ENCODE results near the gene USP11. TPM values are rescaled to one million over a fixed set of nuclear protein-coding genes. Genes with fewer than 3 reads are reported as not detected.

Gene USP11
- total RNA-seq, 1 experiment from 2014 or later = 153 TPM

DNA sequence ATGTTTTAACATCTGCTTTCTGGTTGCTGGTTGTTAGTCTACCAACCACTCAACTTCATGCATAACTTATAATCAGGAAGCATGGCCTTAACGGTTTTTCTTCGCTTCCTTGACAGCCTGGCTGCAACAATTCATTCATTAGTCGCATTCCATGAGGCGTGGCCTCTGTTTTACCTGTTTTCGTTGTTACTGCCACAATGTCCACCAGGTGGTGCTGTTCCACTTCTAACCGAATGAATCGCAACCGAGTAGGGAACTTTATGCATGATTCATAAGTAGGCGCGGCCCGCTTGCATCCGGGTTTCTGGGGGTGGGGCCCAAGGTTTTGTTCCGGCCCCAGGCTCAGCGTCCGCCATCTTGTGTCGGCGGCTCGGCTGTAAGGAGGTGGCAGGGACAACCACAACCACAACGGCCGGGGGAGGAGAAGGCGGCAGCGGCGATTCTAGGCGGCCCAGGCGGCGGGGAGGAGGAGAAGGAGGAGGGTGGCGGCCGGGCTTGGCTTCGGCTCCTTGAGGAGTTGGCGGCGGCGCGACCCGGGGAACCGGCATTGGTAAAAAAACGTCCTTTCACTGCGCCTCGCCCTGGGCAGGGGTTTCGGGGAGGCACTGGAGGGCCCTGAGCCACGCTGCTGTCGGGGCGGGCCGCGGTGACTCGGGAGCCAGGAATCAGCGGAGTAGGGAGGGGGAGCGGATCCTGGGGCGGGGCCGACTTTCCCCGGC is 39.2 kb upstream of the USP11 start, which contains the start of gene UBA1:
UBA1 (plus strand) TSS at position 355 of the 719 bp plus-strand sequence. CDS start 4,974 bp downstream, outside the sequence.
- peaks cover 38% of the 10 kb centered on the region; the same call in 1 of the 2 replicates for H3K79me2 ChIP-seq (ENCODE audit: insufficient read depth, low read length)
- H3K36me3 Mint-ChIP-seq (ENCODE audit: insufficient read depth in 1 of 3, low read depth in 3 of 3) = peaks cover 41 to 43% (median 42%) of the 10 kb centered on the region in 3 experiments

More for the DNA sequence above, 39.2 kb upstream of the USP11 start, which contains the start of gene UBA1:
- no CpG with 5 or more reads among the region's 50 CpGs for WGBS (ENCODE audit: extremely low coverage, insufficient read length, low lambda C conversion rate)
- H3K9ac ChIP-seq (ENCODE audit: extremely low read depth, insufficient read length, low read length) = peak within 1 kb of the TSS; percentile 84
- no peak within 1 kb of the TSS for H2AFZ ChIP-seq (ENCODE audit: low read length)
- H3K23me2 ChIP-seq (ENCODE audit: insufficient read length, low read depth, low read length, poor library complexity, severe bottlenecking) = peaks cover 15% of the 10 kb centered on the region
- Mint-ChIP-seq H3K4me3 (peak within 1 kb of the TSS; percentile 96 to 97), H3K27ac (peak within 1 kb of the TSS; percentile 99 to 100 (median 99)), H3K4me1 (peaks cover 46 to 50% of the 10 kb centered on the region in 2 experiments), H3K27me3 (ENCODE audit: low read depth) (no peaks in the 10 kb centered on the region; the same call in 1 of the 2 replicates), H3K9me3 (peaks cover 2 to 18% of the 10 kb centered on the region in 2 experiments; a peak in 4 of 5 replicates)
- H2BK20ac ChIP-seq (ENCODE audit: low read depth, low read length, poor library complexity, severe bottlenecking) = no peak within 1 kb of the TSS
- peak within 1 kb of the TSS; percentile 92 for H3K18ac ChIP-seq (ENCODE audit: insufficient read length, low read depth, low read length)
- no peaks in the 10 kb centered on the region for H4K20me1 ChIP-seq (ENCODE audit: control insufficient read depth, insufficient read depth, insufficient read length)
- H3K4ac ChIP-seq (ENCODE audit: low read depth, low read length) = no peak within 1 kb of the TSS
- peaks cover 12% of the 10 kb centered on the region for H3K79me1 ChIP-seq (ENCODE audit: insufficient read depth, low read depth, low read length, poor library complexity, severe bottlenecking)
- TF ChIP-seq CTCF (conservative IDR thresholded peaks at IDR 0.05) = peak; percentile 89
- H3K4me2 ChIP-seq (ENCODE audit: insufficient read depth, insufficient read length, low read length) = peak within 1 kb of the TSS; percentile 89
- no peak within 1 kb of the TSS for H3K56ac ChIP-seq (ENCODE audit: insufficient read length, low read depth, low read length)
- peak within 1 kb of the TSS; percentile 23 for H2BK5ac ChIP-seq (ENCODE audit: insufficient read length, low read length)
- H2BK120ac ChIP-seq (ENCODE audit: low read depth, low read length, poor library complexity, severe bottlenecking) = no peak within 1 kb of the TSS
- no peak within 1 kb of the TSS for H2BK12ac ChIP-seq (ENCODE audit: insufficient read length, low read depth, low read length)
- H3K27me3 ChIP-seq (ENCODE audit: insufficient read depth, low read length) = no peaks in the 10 kb centered on the region
- H3K23ac ChIP-seq (ENCODE audit: insufficient read length, low read depth, low read length) = no peak within 1 kb of the TSS
- H4K5ac ChIP-seq (ENCODE audit: insufficient read length, low read depth, low read length) = no peak within 1 kb of the TSS
- H3K14ac ChIP-seq (ENCODE audit: insufficient read depth, low read length) = peak within 1 kb of the TSS; percentile 98
- H2AK5ac ChIP-seq (ENCODE audit: insufficient read length, low read length) = no peak within 1 kb of the TSS
- DNase-seq = peak; percentile 96
- H3K4me1 ChIP-seq (ENCODE audit: insufficient read depth, low read length) = peaks cover 15% of the 10 kb centered on the region; the same call in 1 of the 2 replicates
- no peak within 1 kb of the TSS for H4K91ac ChIP-seq (ENCODE audit: insufficient read length, low read depth, low read length)
- no peak within 1 kb of the TSS for H3T11ph ChIP-seq (ENCODE audit: low read length)
- H2BK15ac ChIP-seq (ENCODE audit: low read depth, low read length) = no peak within 1 kb of the TSS
- no peak within 1 kb of the TSS for H4K8ac ChIP-seq (replicated peaks; ENCODE audit: insufficient read length, low read depth, low read length)
- H3K27ac ChIP-seq (ENCODE audit: insufficient read length, low read depth, low read length) = peak within 1 kb of the TSS; percentile 35
- H3K9me3 ChIP-seq (ENCODE audit: control insufficient read depth, low read depth, low read length) = no peaks in the 10 kb centered on the region
